ENCODE data around the gene NDUFS7. TPM values are rescaled to one million over a fixed set of nuclear protein-coding genes. Genes with fewer than 3 reads are reported as not detected.

The NDUFS7 gene
- total RNA-seq, 1 donor from 2014 or later: 71.7 TPM

DNA sequence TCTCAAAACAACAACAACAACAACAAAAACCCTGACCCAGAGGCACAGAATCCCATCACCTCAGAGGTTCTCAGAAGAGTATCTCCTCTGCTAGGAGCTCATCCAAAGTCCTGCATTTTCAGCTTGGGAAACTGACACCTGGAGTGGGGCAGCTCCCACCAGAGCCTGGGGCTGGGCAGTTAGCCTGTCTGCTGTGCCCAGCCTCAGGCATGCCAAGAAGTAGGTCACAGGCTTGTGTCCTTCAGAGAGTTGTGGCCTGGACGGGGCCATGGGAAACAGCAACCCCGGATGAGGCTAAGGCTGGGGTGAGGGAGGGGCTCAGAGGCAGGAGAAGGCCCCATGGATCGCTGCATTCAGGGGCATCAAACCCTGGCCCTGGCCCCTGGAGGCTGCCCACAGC lies 2.1 kb downstream of the NDUFS7 start:
- H3K27me3 Mint-ChIP-seq (ENCODE audit: unreplicated experiment): no peaks in the 10 kb centered on the region
- DNase-seq (ENCODE audit: extremely low spot score, unreplicated experiment): no peak
- no peak overlapping the region for H3K4me3 Mint-ChIP-seq (ENCODE audit: unreplicated experiment)
- H3K36me3 Mint-ChIP-seq (ENCODE audit: unreplicated experiment): peaks cover 14% of the 10 kb centered on the region
- H3K4me1 Mint-ChIP-seq (ENCODE audit: unreplicated experiment): peaks cover 15% of the 10 kb centered on the region
- TF ChIP-seq CTCF (IDR thresholded peaks at IDR 0.05): no peak
- no peaks in the 10 kb centered on the region for H3K9me3 Mint-ChIP-seq (ENCODE audit: unreplicated experiment)
- no peak overlapping the region for H3K27ac Mint-ChIP-seq (ENCODE audit: unreplicated experiment)

DNA sequence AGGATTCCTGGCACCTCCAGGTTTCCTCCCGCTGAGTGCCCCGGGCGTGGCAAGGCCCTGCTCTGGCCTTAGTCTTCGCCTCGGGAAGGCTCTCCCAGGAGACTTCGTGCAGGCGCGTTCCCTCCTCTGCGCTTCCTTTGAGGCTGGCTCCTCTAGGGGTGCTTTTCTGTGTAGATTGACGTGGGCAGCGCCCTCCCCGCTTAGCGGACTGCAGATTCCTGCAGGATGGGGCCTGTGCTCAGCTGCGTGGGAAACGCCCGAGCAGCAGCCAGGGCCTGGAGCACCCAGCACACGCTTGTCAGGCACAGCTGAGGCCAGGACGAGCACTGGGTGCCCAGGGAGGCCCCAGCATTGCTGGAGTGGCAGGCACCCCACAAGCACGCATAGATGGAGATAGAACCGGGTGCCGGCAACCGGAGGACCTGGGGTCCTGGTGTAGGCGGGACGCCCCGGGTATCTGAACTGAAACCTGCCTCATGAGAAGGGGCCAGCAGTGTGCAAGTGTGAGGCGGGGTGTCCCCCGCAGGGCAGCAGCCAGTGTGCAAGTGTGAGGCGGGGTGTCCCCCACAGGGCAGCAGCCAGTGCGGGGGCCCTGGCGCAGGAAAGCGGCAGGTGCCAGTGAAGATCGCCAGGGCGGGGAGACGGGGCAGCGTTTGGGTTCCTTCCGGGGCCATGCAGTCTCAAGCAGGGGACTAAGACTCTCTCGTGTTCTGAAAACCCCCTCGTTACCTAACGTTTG lies 3.4 kb downstream of the NDUFS7 start:
- Mint-ChIP-seq H3K27ac (ENCODE audit: unreplicated experiment) (no peak overlapping the region), H3K27me3 (ENCODE audit: unreplicated experiment) (no peaks in the 10 kb centered on the region), H3K9me3 (ENCODE audit: unreplicated experiment) (no peaks in the 10 kb centered on the region), H3K4me1 (ENCODE audit: unreplicated experiment) (peaks cover 11% of the 10 kb centered on the region), H3K4me3 (ENCODE audit: unreplicated experiment) (no peak overlapping the region), H3K36me3 (ENCODE audit: unreplicated experiment) (peaks cover 19% of the 10 kb centered on the region)
- DNase-seq (ENCODE audit: extremely low spot score, unreplicated experiment): no peak
- no peak for TF ChIP-seq CTCF (IDR thresholded peaks at IDR 0.05)

GRCh38 chr19:1387684-1388636 lies 4.3 kb downstream of the NDUFS7 start:
- Mint-ChIP-seq H3K36me3 (ENCODE audit: unreplicated experiment) (peaks cover 22% of the 10 kb centered on the region), H3K9me3 (ENCODE audit: unreplicated experiment) (no peaks in the 10 kb centered on the region), H3K4me1 (ENCODE audit: unreplicated experiment) (peaks cover 10% of the 10 kb centered on the region), H3K4me3 (ENCODE audit: unreplicated experiment) (no peak overlapping the region), H3K27ac (ENCODE audit: unreplicated experiment) (no peak overlapping the region), H3K27me3 (ENCODE audit: unreplicated experiment) (no peaks in the 10 kb centered on the region)
- DNase-seq (ENCODE audit: extremely low spot score, unreplicated experiment): no peak
- no peak for TF ChIP-seq CTCF (IDR thresholded peaks at IDR 0.05)

DNA sequence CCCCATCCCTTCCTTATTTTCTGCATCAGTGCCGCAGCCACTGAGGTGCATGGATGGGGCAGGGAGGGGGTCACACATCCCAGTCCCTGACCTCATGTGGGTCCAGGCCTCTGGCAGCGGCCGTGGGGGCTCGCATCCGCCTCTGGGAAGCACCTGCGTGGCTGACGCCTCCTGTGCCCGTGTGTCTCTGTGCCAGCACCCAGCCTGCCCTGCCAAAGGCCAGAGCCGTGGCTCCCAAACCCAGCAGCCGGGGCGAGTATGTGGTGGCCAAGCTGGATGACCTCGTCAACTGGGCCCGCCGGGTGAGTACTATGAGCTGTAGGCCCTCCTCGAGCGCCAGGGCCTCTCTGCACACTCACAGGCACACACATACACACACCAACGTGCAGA lies 4.9 kb downstream of the NDUFS7 start:
- Mint-ChIP-seq H3K27ac (ENCODE audit: unreplicated experiment) (no peak overlapping the region), H3K4me1 (ENCODE audit: unreplicated experiment) (peaks cover 7% of the 10 kb centered on the region), H3K36me3 (ENCODE audit: unreplicated experiment) (peaks cover 22% of the 10 kb centered on the region), H3K27me3 (ENCODE audit: unreplicated experiment) (no peaks in the 10 kb centered on the region), H3K9me3 (ENCODE audit: unreplicated experiment) (no peaks in the 10 kb centered on the region), H3K4me3 (ENCODE audit: unreplicated experiment) (no peak overlapping the region)
- peak; percentile 84 for DNase-seq (ENCODE audit: extremely low spot score, unreplicated experiment)
- TF ChIP-seq CTCF (IDR thresholded peaks at IDR 0.05): no peak

Measured in osteocyte (in vitro differentiated cells).